ENCODE measurements around the gene CFAP57. TPM values are rescaled to one million over a fixed set of nuclear protein-coding genes. Genes with fewer than 3 reads are reported as not detected.

The CFAP57 gene
- total RNA-seq, 2 donors from 2014 or later: 0.14 to 4.7 TPM

GRCh38 chr1:43252225-43252624 is 80.1 kb downstream of the CFAP57 start:
- DNase-seq (ENCODE audit: low spot score): no peak
- Histone ChIP-seq H3K4me1 (replicated peaks) (no peaks in the 10 kb centered on the region), H3K27me3 (replicated peaks; ENCODE audit: insufficient read depth) (no peaks in the 10 kb centered on the region), H3K36me3 (no peaks in the 10 kb centered on the region), H3K4me3 (no peak overlapping the region), H3K27ac (no peak overlapping the region), H3K9me3 (no peaks in the 10 kb centered on the region)
- intact Hi-C loops (cut with DNase I): no loop called here
- WGBS: 83% methylated on average over 1 of the region's 1 CpG
- TF ChIP-seq CTCF (IDR thresholded peaks at IDR 0.05) (no peak), POLR2A (IDR thresholded peaks at IDR 0.05) (no peak), POLR2AphosphoS5 (IDR thresholded peaks at IDR 0.05) (no peak)

- H3K27me3 ChIP-seq (replicated peaks; ENCODE audit: insufficient read depth): no peaks in the 10 kb centered on the region
- H3K9me3 ChIP-seq: no peaks in the 10 kb centered on the region
- TF ChIP-seq POLR2A (IDR thresholded peaks at IDR 0.05) (no peak), POLR2AphosphoS5 (IDR thresholded peaks at IDR 0.05) (no peak), CTCF (IDR thresholded peaks at IDR 0.05) (no peak)
- no peak for DNase-seq (ENCODE audit: low spot score)
- H3K4me3 ChIP-seq: no peak overlapping the region
- intact Hi-C loops (cut with DNase I): no loop called here
- H3K4me1 ChIP-seq (replicated peaks): no peaks in the 10 kb centered on the region
- no peak overlapping the region for H3K27ac ChIP-seq
- H3K36me3 ChIP-seq: no peaks in the 10 kb centered on the region
- WGBS: 95% methylated on average over 4 of the region's 4 CpGs
Measured at GRCh38 chr1:43253173-43253572, 81.0 kb downstream of the CFAP57 start.

- intact Hi-C loops (cut with DNase I): no loop called here
- Histone ChIP-seq H3K27ac (no peak overlapping the region), H3K4me3 (no peak overlapping the region)
Measured at GRCh38 chr1:43253876-43254275, 81.7 kb downstream of the CFAP57 start.

GRCh38 chr1:43255438-43256210 is 83.5 kb downstream of the CFAP57 start:
- Histone ChIP-seq H3K27me3 (replicated peaks; ENCODE audit: insufficient read depth) (no peaks in the 10 kb centered on the region), H3K36me3 (no peaks in the 10 kb centered on the region), H3K27ac (no peak overlapping the region), H3K4me1 (replicated peaks) (no peaks in the 10 kb centered on the region), H3K9me3 (no peaks in the 10 kb centered on the region), H3K4me3 (no peak overlapping the region)
- WGBS: 72% methylated on average over 10 of the region's 10 CpGs
- TF ChIP-seq POLR2A (IDR thresholded peaks at IDR 0.05) (no peak), POLR2AphosphoS5 (IDR thresholded peaks at IDR 0.05) (no peak), CTCF (IDR thresholded peaks at IDR 0.05) (no peak)
- intact Hi-C loops (cut with DNase I): no loop called here
- no peak for DNase-seq (ENCODE audit: low spot score)

More at GRCh38 chr1:43253876-43254275, 81.7 kb downstream of the CFAP57 start:
- H3K27me3 ChIP-seq (replicated peaks; ENCODE audit: insufficient read depth): no peaks in the 10 kb centered on the region
- H3K4me1 ChIP-seq (replicated peaks): no peaks in the 10 kb centered on the region
- 86% methylated on average over 8 of the region's 8 CpGs for WGBS
- no peaks in the 10 kb centered on the region for H3K9me3 ChIP-seq
- no peaks in the 10 kb centered on the region for H3K36me3 ChIP-seq
- DNase-seq (ENCODE audit: low spot score): no peak
- TF ChIP-seq CTCF (IDR thresholded peaks at IDR 0.05) (no peak), POLR2AphosphoS5 (IDR thresholded peaks at IDR 0.05) (no peak), POLR2A (IDR thresholded peaks at IDR 0.05) (no peak)

Data from prostate gland (tissue), 2 donors.